PC-9 (cell line): ENCODE data around the gene TANGO2.

ENCODE experiments used
- EZH2 ChIP-seq: fragments of 200-600 bp; sonication (generic); IDR thresholded peaks from 2 replicates; pipeline ENCODE4 v1.8.0; 2017; ENCODE audit warnings: antibody characterized with exemption, low read depth
- TF ChIP-seq, protein P1 (sequence below): fragments of 200-600 bp; sonication (generic); conservative IDR thresholded peaks from 2 replicates; pipeline ENCODE4 v1.6.1; 2017; ENCODE audit warnings: mixed run types, antibody characterized with exemption, mild to moderate bottlenecking, moderate library complexity

DNA sequence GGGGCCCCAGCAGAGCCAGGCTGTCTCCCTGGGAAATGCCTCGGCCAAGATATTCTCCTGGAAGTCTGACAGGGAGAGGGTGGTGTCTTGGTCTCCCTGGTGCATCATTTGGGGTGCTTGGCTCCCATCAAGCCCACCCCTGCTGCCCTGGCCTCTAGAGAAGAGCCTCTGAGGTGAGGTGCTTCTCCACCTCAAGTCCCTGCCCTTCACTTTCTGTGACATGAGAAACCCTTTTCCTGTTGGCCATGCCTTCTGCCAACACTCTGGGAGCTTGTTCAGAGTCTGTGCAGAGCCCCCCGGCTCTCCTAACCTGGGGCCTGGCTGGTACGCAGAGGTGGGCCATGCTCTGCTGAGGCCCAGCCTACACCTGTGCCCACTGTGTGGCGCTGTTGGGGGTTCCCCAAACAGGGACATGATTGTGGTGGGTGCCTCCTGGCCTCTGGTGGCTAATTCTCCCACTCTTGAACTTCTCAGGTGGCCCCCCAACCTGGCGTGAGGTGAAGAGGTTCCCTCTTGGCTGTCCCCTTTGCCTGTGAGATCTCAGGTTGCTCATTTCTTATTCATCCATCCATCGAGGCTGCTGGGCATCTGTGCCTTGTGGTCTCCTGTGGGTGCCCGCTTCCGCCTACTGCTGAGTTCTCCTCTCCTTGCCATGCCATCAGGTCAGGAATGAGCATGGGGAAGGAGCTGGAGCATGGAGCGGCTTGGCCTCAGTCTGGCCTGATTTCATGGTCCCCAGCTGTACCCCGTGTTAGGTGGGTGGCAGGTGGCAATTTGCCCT, 40.0 kb downstream of the TANGO2 start:
- TF ChIP-seq, protein P1, sequence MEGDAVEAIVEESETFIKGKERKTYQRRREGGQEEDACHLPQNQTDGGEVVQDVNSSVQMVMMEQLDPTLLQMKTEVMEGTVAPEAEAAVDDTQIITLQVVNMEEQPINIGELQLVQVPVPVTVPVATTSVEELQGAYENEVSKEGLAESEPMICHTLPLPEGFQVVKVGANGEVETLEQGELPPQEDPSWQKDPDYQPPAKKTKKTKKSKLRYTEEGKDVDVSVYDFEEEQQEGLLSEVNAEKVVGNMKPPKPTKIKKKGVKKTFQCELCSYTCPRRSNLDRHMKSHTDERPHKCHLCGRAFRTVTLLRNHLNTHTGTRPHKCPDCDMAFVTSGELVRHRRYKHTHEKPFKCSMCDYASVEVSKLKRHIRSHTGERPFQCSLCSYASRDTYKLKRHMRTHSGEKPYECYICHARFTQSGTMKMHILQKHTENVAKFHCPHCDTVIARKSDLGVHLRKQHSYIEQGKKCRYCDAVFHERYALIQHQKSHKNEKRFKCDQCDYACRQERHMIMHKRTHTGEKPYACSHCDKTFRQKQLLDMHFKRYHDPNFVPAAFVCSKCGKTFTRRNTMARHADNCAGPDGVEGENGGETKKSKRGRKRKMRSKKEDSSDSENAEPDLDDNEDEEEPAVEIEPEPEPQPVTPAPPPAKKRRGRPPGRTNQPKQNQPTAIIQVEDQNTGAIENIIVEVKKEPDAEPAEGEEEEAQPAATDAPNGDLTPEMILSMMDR, result no peak
- TF ChIP-seq EZH2, result no peak
